GM19238 (cell line): ENCODE measurements around the gene CRY1.
"Not testable (repeated sequence)": the region's sequence is repeated elsewhere in the genome, so short reads cannot be mapped to it uniquely, and the experiment has no call there.

ENCODE experiments used
- DNase-seq: peaks from one replicate; pipeline ENCODE4 v3.0.0; 2011; ENCODE audit warnings: low spot score; ENCODE audit not compliant: insufficient read length

Gene CRY1

GRCh38 chr12:107066691-107067090 lies 26.7 kb downstream of the CRY1 start:
- DNase-seq, result no peak

GRCh38 chr12:107064687-107065086 lies 28.7 kb downstream of the CRY1 start:
- DNase-seq, result no peak

GRCh38 chr12:107064243-107064642 lies 29.1 kb downstream of the CRY1 start:
- DNase-seq, result no peak

- DNase-seq, result no peak
Measured at GRCh38 chr12:107058190-107058589, 35.2 kb downstream of the CRY1 start.

GRCh38 chr12:107057071-107057834 lies 36.1 kb downstream of the CRY1 start:
- DNase-seq, result no peak

- no peak for DNase-seq
Measured at GRCh38 chr12:107053709-107054108, 39.6 kb downstream of the CRY1 start.

- DNase-seq, result no peak
Measured at GRCh38 chr12:107045186-107045585, 48.2 kb downstream of the CRY1 start.

GRCh38 chr12:107042801-107043200 lies 50.5 kb downstream of the CRY1 start:
- no peak for DNase-seq

- no peak for DNase-seq
Measured at GRCh38 chr12:107035733-107036132, 57.6 kb downstream of the CRY1 start.

- no peak for DNase-seq
Measured at GRCh38 chr12:107033758-107034739, 59.3 kb downstream of the CRY1 start.

GRCh38 chr12:107032266-107032665 lies 61.1 kb downstream of the CRY1 start:
- DNase-seq, result no peak

GRCh38 chr12:107031061-107031460 lies 62.3 kb downstream of the CRY1 start:
- DNase-seq, result no peak

- no peak for DNase-seq
Measured at GRCh38 chr12:107029081-107029480, 64.3 kb downstream of the CRY1 start.

GRCh38 chr12:107027636-107028053 lies 65.7 kb downstream of the CRY1 start:
- no peak for DNase-seq

GRCh38 chr12:107026806-107027635 lies 66.3 kb downstream of the CRY1 start:
- no peak for DNase-seq

- DNase-seq, result not testable (repeated sequence)
Measured at GRCh38 chr12:107026356-107026755, 67.0 kb downstream of the CRY1 start.

- DNase-seq, result no peak
Measured at GRCh38 chr12:107025671-107026070, 67.7 kb downstream of the CRY1 start.

GRCh38 chr12:107019546-107019945 lies 73.8 kb downstream of the CRY1 start:
- no peak for DNase-seq

- no peak for DNase-seq
Measured at GRCh38 chr12:107017042-107017441, 76.3 kb downstream of the CRY1 start.

GRCh38 chr12:107014055-107014454 lies 79.3 kb downstream of the CRY1 start:
- no peak for DNase-seq

GRCh38 chr12:107012736-107013425 lies 80.5 kb downstream of the CRY1 start:
- DNase-seq, result no peak
